Measurements from ENCODE around the gene CDON.

DNA sequence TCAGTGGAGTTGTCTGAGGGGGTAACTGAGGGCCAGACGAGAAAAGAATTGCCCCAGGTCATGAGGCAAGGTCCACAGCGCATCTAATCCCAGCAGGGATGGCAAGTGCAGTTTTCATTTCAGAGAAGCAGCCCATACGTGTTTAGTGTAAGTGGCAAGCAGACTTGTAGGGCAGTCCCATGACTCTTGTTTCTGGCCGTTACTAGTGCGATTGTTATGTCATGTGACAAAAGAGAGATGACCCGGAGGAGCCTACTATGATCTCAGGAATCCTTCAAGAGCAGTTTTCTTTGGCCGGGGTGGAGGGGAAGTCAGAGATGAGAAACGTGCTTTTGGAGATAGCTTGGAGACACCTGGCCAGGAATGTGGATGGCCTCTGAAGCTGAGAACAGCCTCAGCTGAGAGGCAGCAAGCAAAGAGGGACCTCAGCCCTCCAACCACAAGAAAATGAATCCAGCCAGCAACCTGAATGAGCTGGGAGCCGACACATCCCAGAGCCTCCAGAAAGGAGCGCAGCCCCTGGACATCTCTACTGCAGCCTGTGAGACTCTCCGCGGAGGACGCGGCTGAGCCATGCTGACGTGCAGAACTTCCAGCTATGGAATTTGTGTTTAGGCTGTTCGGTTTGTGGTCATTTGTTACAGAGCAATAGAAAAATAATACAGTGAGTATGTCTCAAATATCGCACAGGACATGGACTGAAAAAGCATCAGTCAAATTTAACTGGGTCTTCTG, 44.1 kb upstream of the CDON start:
- TF ChIP-seq, protein P1, sequence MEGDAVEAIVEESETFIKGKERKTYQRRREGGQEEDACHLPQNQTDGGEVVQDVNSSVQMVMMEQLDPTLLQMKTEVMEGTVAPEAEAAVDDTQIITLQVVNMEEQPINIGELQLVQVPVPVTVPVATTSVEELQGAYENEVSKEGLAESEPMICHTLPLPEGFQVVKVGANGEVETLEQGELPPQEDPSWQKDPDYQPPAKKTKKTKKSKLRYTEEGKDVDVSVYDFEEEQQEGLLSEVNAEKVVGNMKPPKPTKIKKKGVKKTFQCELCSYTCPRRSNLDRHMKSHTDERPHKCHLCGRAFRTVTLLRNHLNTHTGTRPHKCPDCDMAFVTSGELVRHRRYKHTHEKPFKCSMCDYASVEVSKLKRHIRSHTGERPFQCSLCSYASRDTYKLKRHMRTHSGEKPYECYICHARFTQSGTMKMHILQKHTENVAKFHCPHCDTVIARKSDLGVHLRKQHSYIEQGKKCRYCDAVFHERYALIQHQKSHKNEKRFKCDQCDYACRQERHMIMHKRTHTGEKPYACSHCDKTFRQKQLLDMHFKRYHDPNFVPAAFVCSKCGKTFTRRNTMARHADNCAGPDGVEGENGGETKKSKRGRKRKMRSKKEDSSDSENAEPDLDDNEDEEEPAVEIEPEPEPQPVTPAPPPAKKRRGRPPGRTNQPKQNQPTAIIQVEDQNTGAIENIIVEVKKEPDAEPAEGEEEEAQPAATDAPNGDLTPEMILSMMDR (IDR thresholded peaks at IDR 0.05): no peak
- no peak for TF ChIP-seq POLR2A (IDR thresholded peaks at IDR 0.05)
- TF ChIP-seq POLR2AphosphoS5 (IDR thresholded peaks at IDR 0.05): no peak
- no peak for TF ChIP-seq EP300 (IDR thresholded peaks at IDR 0.05)
